GM20000 (cell line): ENCODE results near the gene GAPVD1.
"Not testable (repeated sequence)": the region's sequence is repeated elsewhere in the genome, so short reads cannot be mapped to it uniquely, and the experiment has no call there.

Experiments
- DNase-seq: peaks from one replicate; pipeline ENCODE4 v3.0.0; 2012; ENCODE audit warnings: low spot score
- CTCF ChIP-seq: IDR thresholded peaks from 2 replicates; pipeline ENCODE4 v1.5.1; 2012; ENCODE audit warnings: mild to moderate bottlenecking, control low read depth; ENCODE audit errors: extremely low read depth, missing control alignments

The GAPVD1 gene

GRCh38 chr9:125262294-125262991, 817 bp downstream of the GAPVD1 start:
- no peak for TF ChIP-seq CTCF
- DNase-seq, result no peak

- not testable (repeated sequence) for DNase-seq
Measured at GRCh38 chr9:125264068-125264467, 2.4 kb downstream of the GAPVD1 start.

DNA sequence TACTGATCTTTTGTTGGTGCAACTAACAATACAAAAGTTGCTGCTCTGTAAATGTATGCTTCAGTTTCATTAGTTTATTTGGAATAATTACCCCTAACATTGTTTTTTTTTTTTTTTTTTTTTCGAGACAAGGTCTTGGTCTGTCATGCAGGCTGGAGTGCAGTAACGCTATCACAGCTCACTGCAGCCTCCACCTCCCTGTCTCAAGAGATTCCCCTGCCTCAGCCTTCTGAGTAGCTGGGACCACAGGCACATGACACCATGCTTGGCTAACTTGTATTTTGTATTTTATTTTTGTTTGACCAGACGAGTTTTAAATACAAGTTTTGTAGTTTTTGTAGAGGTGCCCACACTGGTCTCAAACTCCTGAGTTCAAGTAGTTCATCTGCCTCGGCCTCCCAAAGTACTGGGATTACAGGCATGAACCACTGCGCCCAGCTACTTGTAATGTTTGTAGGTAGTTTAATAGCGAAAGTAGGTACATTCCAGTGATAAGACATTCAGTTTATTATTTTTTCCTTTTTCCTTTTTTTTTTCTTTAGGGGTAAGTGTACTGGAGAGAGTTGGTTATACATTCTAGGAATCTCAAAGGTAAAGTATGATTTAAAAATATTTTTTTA, 6.9 kb downstream of the GAPVD1 start:
- DNase-seq, result no peak
- TF ChIP-seq CTCF, result no peak

- no peak for TF ChIP-seq CTCF
- no peak for DNase-seq
Measured at GRCh38 chr9:125269014-125269397, 7.4 kb downstream of the GAPVD1 start.

GRCh38 chr9:125271081-125271480, 9.5 kb downstream of the GAPVD1 start:
- no peak for DNase-seq

GRCh38 chr9:125272697-125273096, 11.1 kb downstream of the GAPVD1 start:
- TF ChIP-seq CTCF, result no peak
- DNase-seq, result no peak

More at GRCh38 chr9:125271081-125271480, 9.5 kb downstream of the GAPVD1 start:
- TF ChIP-seq CTCF, result no peak

GRCh38 chr9:125276771-125277170, 15.1 kb downstream of the GAPVD1 start:
- DNase-seq, result no peak
- no peak for TF ChIP-seq CTCF

DNA sequence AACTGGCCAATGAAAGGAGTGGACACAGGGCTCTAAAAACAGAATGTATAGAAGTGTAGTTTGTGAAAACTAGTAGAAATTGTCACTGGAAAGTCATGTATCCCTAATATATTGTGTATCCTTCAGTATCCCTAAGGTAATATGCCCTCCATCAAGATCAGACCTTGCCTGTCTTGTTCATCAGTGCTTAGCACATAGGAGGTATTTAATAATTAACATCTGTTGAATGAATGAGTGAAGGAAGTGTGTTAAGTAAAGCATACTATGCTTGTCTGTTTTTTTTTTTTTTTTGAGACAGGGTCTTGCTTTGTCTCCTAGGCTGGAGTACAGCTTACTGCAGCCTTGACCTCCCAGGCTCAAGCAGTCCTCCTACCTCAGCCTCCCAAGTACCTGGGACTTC, 15.8 kb downstream of the GAPVD1 start:
- DNase-seq, result no peak
- no peak for TF ChIP-seq CTCF
